Epithelial cell of esophagus (primary cell): ENCODE measurements around the gene LMF1.

Experiments
- DNase-seq: peaks from one replicate; pipeline ENCODE4 v3.0.0; 2010; ENCODE audit warnings: low read depth
- H3K4me3 ChIP-seq: 2 replicates; pipeline ENCODE4 v1.5.1; 2011; ENCODE audit warnings: mild to moderate bottlenecking, low read length, control low read depth
- CTCF ChIP-seq: IDR thresholded peaks from 2 replicates; pipeline ENCODE4 v1.5.1; 2011; ENCODE audit warnings: low read depth, mild to moderate bottlenecking, low read length, control low read depth, inconsistent platforms; ENCODE audit not compliant: insufficient read depth; ENCODE audit errors: missing control alignments

LMF1 gene

GRCh38 chr16:813204-813915 lies 157.4 kb downstream of the LMF1 start:
- peak; percentile 24 for TF ChIP-seq CTCF
- no peak overlapping the region for H3K4me3 ChIP-seq
- DNase-seq, result no peak

GRCh38 chr16:808085-808386 lies 162.7 kb downstream of the LMF1 start:
- DNase-seq, result no peak
- H3K4me3 ChIP-seq, result peak overlapping the region; percentile 83
- TF ChIP-seq CTCF, result no peak

- peak overlapping the region; percentile 83 for H3K4me3 ChIP-seq
- DNase-seq, result peak; percentile 92
- TF ChIP-seq CTCF, result no peak
These were observed 163.3 kb downstream of the LMF1 start for GRCh38 chr16:807347-808084.

GRCh38 chr16:805474-805873 lies 165.3 kb downstream of the LMF1 start:
- no peak overlapping the region for H3K4me3 ChIP-seq
- no peak for DNase-seq
- no peak for TF ChIP-seq CTCF

GRCh38 chr16:804193-805048 lies 166.4 kb downstream of the LMF1 start:
- H3K4me3 ChIP-seq, result no peak overlapping the region
- no peak for TF ChIP-seq CTCF
- DNase-seq, result no peak

GRCh38 chr16:803754-804080 lies 167.1 kb downstream of the LMF1 start:
- TF ChIP-seq CTCF, result no peak
- H3K4me3 ChIP-seq, result no peak overlapping the region
- no peak for DNase-seq
